ENCODE measurements around the gene CD177.
"Not testable (repeated sequence)": the region's sequence is repeated elsewhere in the genome, so short reads cannot be mapped to it uniquely, and the experiment has no call there.

Gene CD177

GRCh38 chr19:43337737-43338136 is 15.7 kb upstream of the CD177 start:
- TF ChIP-seq EZH2phosphoT487 (IDR thresholded peaks at IDR 0.05; ENCODE audit: low read depth) (no peak), CTCF (IDR thresholded peaks at IDR 0.05; ENCODE audit: low read depth, low read length) (no peak)
- no peak overlapping the region for H3K4me2 ChIP-seq (ENCODE audit: low read length)
- H3K27me3 ChIP-seq (ENCODE audit: low read depth, low read length): peaks cover 25% of the 10 kb centered on the region

GRCh38 chr19:43338530-43338929 is 15.0 kb upstream of the CD177 start:
- Histone ChIP-seq H3K4me3 (ENCODE audit: low read length) (no peak overlapping the region), H3K9ac (ENCODE audit: low read length) (no peak overlapping the region), H2AFZ (ENCODE audit: low read depth, low read length) (no peak overlapping the region), H4K20me1 (ENCODE audit: insufficient read depth, low read length) (no peaks in the 10 kb centered on the region), H3K4me1 (ENCODE audit: low read length) (no peaks in the 10 kb centered on the region), H3K36me3 (replicated peaks; ENCODE audit: low read depth, low read length) (no peaks in the 10 kb centered on the region), H3K27ac (ENCODE audit: low read length) (no peak overlapping the region), H3K9me3 (ENCODE audit: insufficient read depth, low read length) (no peaks in the 10 kb centered on the region), H3K79me2 (ENCODE audit: low read length) (no peaks in the 10 kb centered on the region), H3K27me3 (ENCODE audit: low read depth, low read length) (peaks cover 25% of the 10 kb centered on the region), H3K4me2 (ENCODE audit: low read length) (no peak overlapping the region)
- no peak for TF ChIP-seq CTCF (IDR thresholded peaks at IDR 0.05; ENCODE audit: low read depth, low read length)
- TF ChIP-seq EZH2phosphoT487 (IDR thresholded peaks at IDR 0.05; ENCODE audit: low read depth): no peak

More at GRCh38 chr19:43337737-43338136, 15.7 kb upstream of the CD177 start:
- H3K4me3 ChIP-seq (ENCODE audit: low read length): no peak overlapping the region
- no peak overlapping the region for H2AFZ ChIP-seq (ENCODE audit: low read depth, low read length)
- H3K9me3 ChIP-seq (ENCODE audit: insufficient read depth, low read length): no peaks in the 10 kb centered on the region
- H3K9ac ChIP-seq (ENCODE audit: low read length): no peak overlapping the region
- H4K20me1 ChIP-seq (ENCODE audit: insufficient read depth, low read length): no peaks in the 10 kb centered on the region
- no peak overlapping the region for H3K27ac ChIP-seq (ENCODE audit: low read length)
- H3K4me1 ChIP-seq (ENCODE audit: low read length): no peaks in the 10 kb centered on the region
- H3K79me2 ChIP-seq (ENCODE audit: low read length): no peaks in the 10 kb centered on the region
- no peaks in the 10 kb centered on the region for H3K36me3 ChIP-seq (replicated peaks; ENCODE audit: low read depth, low read length)

GRCh38 chr19:43339243-43339930 is 14.1 kb upstream of the CD177 start:
- H3K27ac ChIP-seq (ENCODE audit: low read length); H2AFZ ChIP-seq (ENCODE audit: low read depth, low read length); H3K9ac ChIP-seq (ENCODE audit: low read length); H3K4me3 ChIP-seq (ENCODE audit: low read length); H3K4me1 ChIP-seq (ENCODE audit: low read length); H3K9me3 ChIP-seq (ENCODE audit: insufficient read depth, low read length); H3K4me2 ChIP-seq (ENCODE audit: low read length); H3K79me2 ChIP-seq (ENCODE audit: low read length); H4K20me1 ChIP-seq (ENCODE audit: insufficient read depth, low read length); H3K36me3 ChIP-seq (replicated peaks; ENCODE audit: low read depth, low read length): not testable (repeated sequence)
- peaks cover 25% of the 10 kb centered on the region for H3K27me3 ChIP-seq (ENCODE audit: low read depth, low read length)

GRCh38 chr19:43340101-43340500 is 13.4 kb upstream of the CD177 start:
- H3K27me3 ChIP-seq (ENCODE audit: low read depth, low read length): peaks cover 25% of the 10 kb centered on the region
- not testable (repeated sequence) for H3K4me3 ChIP-seq (ENCODE audit: low read length); H2AFZ ChIP-seq (ENCODE audit: low read depth, low read length); H3K27ac ChIP-seq (ENCODE audit: low read length); H4K20me1 ChIP-seq (ENCODE audit: insufficient read depth, low read length); H3K4me2 ChIP-seq (ENCODE audit: low read length); H3K36me3 ChIP-seq (replicated peaks; ENCODE audit: low read depth, low read length); H3K79me2 ChIP-seq (ENCODE audit: low read length); H3K9ac ChIP-seq (ENCODE audit: low read length); H3K4me1 ChIP-seq (ENCODE audit: low read length); H3K9me3 ChIP-seq (ENCODE audit: insufficient read depth, low read length)

- peaks cover 25% of the 10 kb centered on the region for H3K27me3 ChIP-seq (ENCODE audit: low read depth, low read length)
- not testable (repeated sequence) for H3K4me1 ChIP-seq (ENCODE audit: low read length); H2AFZ ChIP-seq (ENCODE audit: low read depth, low read length); H4K20me1 ChIP-seq (ENCODE audit: insufficient read depth, low read length); H3K4me3 ChIP-seq (ENCODE audit: low read length); H3K27ac ChIP-seq (ENCODE audit: low read length); H3K4me2 ChIP-seq (ENCODE audit: low read length); H3K9me3 ChIP-seq (ENCODE audit: insufficient read depth, low read length); H3K36me3 ChIP-seq (replicated peaks; ENCODE audit: low read depth, low read length); H3K79me2 ChIP-seq (ENCODE audit: low read length); H3K9ac ChIP-seq (ENCODE audit: low read length)
Measured at GRCh38 chr19:43341098-43341497, 12.4 kb upstream of the CD177 start.

GRCh38 chr19:43342104-43342503 is 11.4 kb upstream of the CD177 start:
- H3K4me1 ChIP-seq (ENCODE audit: low read length); H3K79me2 ChIP-seq (ENCODE audit: low read length); H3K9ac ChIP-seq (ENCODE audit: low read length); H4K20me1 ChIP-seq (ENCODE audit: insufficient read depth, low read length); H3K9me3 ChIP-seq (ENCODE audit: insufficient read depth, low read length); H3K4me3 ChIP-seq (ENCODE audit: low read length); H2AFZ ChIP-seq (ENCODE audit: low read depth, low read length); H3K4me2 ChIP-seq (ENCODE audit: low read length); H3K27ac ChIP-seq (ENCODE audit: low read length); H3K36me3 ChIP-seq (replicated peaks; ENCODE audit: low read depth, low read length): not testable (repeated sequence)
- H3K27me3 ChIP-seq (ENCODE audit: low read depth, low read length): peaks cover 19% of the 10 kb centered on the region

GRCh38 chr19:43344347-43344925 is 9.1 kb upstream of the CD177 start:
- H3K27me3 ChIP-seq (ENCODE audit: low read depth, low read length); H3K9me3 ChIP-seq (ENCODE audit: insufficient read depth, low read length); H3K79me2 ChIP-seq (ENCODE audit: low read length); H3K4me3 ChIP-seq (ENCODE audit: low read length); H3K4me1 ChIP-seq (ENCODE audit: low read length); H3K9ac ChIP-seq (ENCODE audit: low read length); H3K4me2 ChIP-seq (ENCODE audit: low read length); H4K20me1 ChIP-seq (ENCODE audit: insufficient read depth, low read length); H3K36me3 ChIP-seq (replicated peaks; ENCODE audit: low read depth, low read length); H2AFZ ChIP-seq (ENCODE audit: low read depth, low read length); H3K27ac ChIP-seq (ENCODE audit: low read length): not testable (repeated sequence)

GRCh38 chr19:43349813-43350212 is 3.7 kb upstream of the CD177 start:
- not testable (repeated sequence) for H3K79me2 ChIP-seq (ENCODE audit: low read length); H2AFZ ChIP-seq (ENCODE audit: low read depth, low read length); H3K9ac ChIP-seq (ENCODE audit: low read length); H3K4me1 ChIP-seq (ENCODE audit: low read length); H3K4me3 ChIP-seq (ENCODE audit: low read length); H3K27ac ChIP-seq (ENCODE audit: low read length); H3K4me2 ChIP-seq (ENCODE audit: low read length); H4K20me1 ChIP-seq (ENCODE audit: insufficient read depth, low read length); H3K36me3 ChIP-seq (replicated peaks; ENCODE audit: low read depth, low read length); H3K9me3 ChIP-seq (ENCODE audit: insufficient read depth, low read length); H3K27me3 ChIP-seq (ENCODE audit: low read depth, low read length)

All from OCI-LY3 (cell line).